ENCODE measurements around the gene CCDC8.

GRCh38 chr19:46428239-46429135 is 15.1 kb upstream of the CCDC8 start, which contains the start of gene PNMA8C:
- TF ChIP-seq CTCF (IDR thresholded peaks at IDR 0.05) (no peak), SREBF2 (IDR thresholded peaks at IDR 0.05) (no peak), MAZ (IDR thresholded peaks at IDR 0.05; ENCODE audit: borderline replicate concordance, low read depth, low read length) (no peak)

All from A549 (cell line).